ENCODE measurements around the gene DBNDD1. TPM values are rescaled to one million over a fixed set of nuclear protein-coding genes. Genes with fewer than 3 reads are reported as not detected.
"Not testable (repeated sequence)": the region's sequence is repeated elsewhere in the genome, so short reads cannot be mapped to it uniquely, and the experiment has no call there.

DBNDD1 gene
- 1 to 10 TPM; 1.1 to 4.1 (median 3.5) TPM for total RNA-seq

- Histone ChIP-seq H3K36me3 (no peaks in the 10 kb centered on the region), H3K4me3 (peak within 1 kb of the TSS; percentile 53 to 77), H3K4me1 (peaks cover 0 to 50% (median 13%) of the 10 kb centered on the region in 3 donors), H3K9me3 (no peaks in the 10 kb centered on the region), H3K27ac (peak within 1 kb of the TSS in 3 of 4 donors; percentile 31 to 73 (median 42)), H3K27me3 (no peaks in the 10 kb centered on the region)
- TF ChIP-seq POLR2AphosphoS5 (IDR thresholded peaks at IDR 0.05) (no peak), CTCF (IDR thresholded peaks at IDR 0.05) (no peak), EP300 (IDR thresholded peaks at IDR 0.05) (no peak), POLR2A (IDR thresholded peaks at IDR 0.05) (no peak)
- WGBS, 2 donors (ENCODE audit: low coverage in 1 of 2), result no CpG with 5 or more reads among the region's 103 CpGs
- no peak for ATAC-seq
These were observed at the start of gene DBNDD1 for GRCh38 chr16:90018652-90019542. Gene DBNDD1, minus strand, starts transcription at chr16:90019456. Its CDS starts 115 bp downstream, at chr16:90019341.

GRCh38 chr16:90061437-90061836, 42.2 kb upstream of the DBNDD1 start:
- Histone ChIP-seq H3K36me3 (no peaks in the 10 kb centered on the region), H3K27ac (no peak overlapping the region), H3K4me1 (no peaks in the 10 kb centered on the region), H3K27me3 (peaks cover 28% of the 10 kb centered on the region), H3K4me3 (no peak overlapping the region), H3K9me3 (no peaks in the 10 kb centered on the region)
- WGBS, 2 donors (ENCODE audit: low coverage in 1 of 2), result 51 to 68% methylated on average over 3 of the region's 3 CpGs
- no peak for ATAC-seq
- TF ChIP-seq POLR2AphosphoS5 (IDR thresholded peaks at IDR 0.05) (no peak), CTCF (IDR thresholded peaks at IDR 0.05) (no peak), EP300 (IDR thresholded peaks at IDR 0.05) (no peak), POLR2A (IDR thresholded peaks at IDR 0.05) (no peak)

- 48 to 54% methylated on average over 5 to 7 of the region's 8 CpGs for WGBS, 2 donors (ENCODE audit: low coverage in 1 of 2)
- Histone ChIP-seq H3K27ac (no peak overlapping the region), H3K36me3 (no peaks in the 10 kb centered on the region), H3K4me1 (no peaks in the 10 kb centered on the region), H3K9me3 (peaks cover 0 to 17% (median 0%) of the 10 kb centered on the region in 3 donors), H3K4me3 (no peak overlapping the region), H3K27me3 (peaks cover 10% of the 10 kb centered on the region)
- TF ChIP-seq POLR2A (IDR thresholded peaks at IDR 0.05) (no peak), CTCF (IDR thresholded peaks at IDR 0.05) (no peak), POLR2AphosphoS5 (IDR thresholded peaks at IDR 0.05) (no peak), EP300 (IDR thresholded peaks at IDR 0.05) (no peak)
- no peak for ATAC-seq
These were observed 38.5 kb upstream of the DBNDD1 start for GRCh38 chr16:90057738-90058173.

- H3K4me3 ChIP-seq, H3K27ac ChIP-seq, ATAC-seq, H3K36me3 ChIP-seq, H3K4me1 ChIP-seq: not testable (repeated sequence)
- Histone ChIP-seq H3K27me3 (peaks cover 10% of the 10 kb centered on the region), H3K9me3 (peaks cover 0 to 17% (median 0%) of the 10 kb centered on the region in 3 donors)
- WGBS, 2 donors (ENCODE audit: low coverage in 1 of 2), result 68 to 73% methylated on average over 4 to 11 of the region's 15 CpGs
These were observed 37.3 kb upstream of the DBNDD1 start for GRCh38 chr16:90056521-90056920.

GRCh38 chr16:90055371-90055770, 36.1 kb upstream of the DBNDD1 start:
- H3K27ac ChIP-seq, result no peak overlapping the region
- WGBS, 2 donors (ENCODE audit: low coverage in 1 of 2), result 74 to 80% methylated on average over 4 of the region's 4 CpGs
- no peak for TF ChIP-seq POLR2A (IDR thresholded peaks at IDR 0.05)
- no peak for TF ChIP-seq CTCF (IDR thresholded peaks at IDR 0.05)
- no peak for TF ChIP-seq POLR2AphosphoS5 (IDR thresholded peaks at IDR 0.05)
- TF ChIP-seq EP300 (IDR thresholded peaks at IDR 0.05), result no peak
- peaks cover 0 to 17% (median 0%) of the 10 kb centered on the region in 3 donors for H3K9me3 ChIP-seq
- H3K36me3 ChIP-seq, result no peaks in the 10 kb centered on the region
- ATAC-seq, result no peak
- peaks cover 10% of the 10 kb centered on the region for H3K27me3 ChIP-seq
- H3K4me3 ChIP-seq, result no peak overlapping the region
- H3K4me1 ChIP-seq, result no peaks in the 10 kb centered on the region
